Activated B cell treated with CpG ODN at 0.5 μM for 24 hours (primary cell): ENCODE data around the gene PRRX1. TPM values are rescaled to one million over a fixed set of nuclear protein-coding genes. Genes with fewer than 3 reads are reported as not detected.

Source experiments
- ATAC-seq: fragments of 200-7000 bp; cut with Tn5 transposase; one replicate; pipeline ENCODE4 v1.10.0; 2021; ENCODE audit warnings: low read depth, mild to moderate bottlenecking, moderate library complexity
- CTCF ChIA-PET: fragments of 350-600 bp; sonication (Branson Sonifier 250); formaldehyde crosslinking; loops from one replicate; lab custom pipeline; 2021; ENCODE audit warnings: antibody characterized with exemption; lab: Charles Lee
- POLR2A ChIA-PET: fragments of 350-600 bp; sonication (Branson Sonifier 250); formaldehyde crosslinking; loops from one replicate; lab custom pipeline; 2021; ENCODE audit warnings: antibody characterized with exemption; lab: Charles Lee
- DNase-seq: peaks from one replicate; pipeline ENCODE4 v3.0.0; 2022
- H3K27ac Mint-ChIP-seq: one replicate; pipeline ENCODE4 v1.8.0; 2020; ENCODE audit warnings: mixed read lengths
- H3K27me3 Mint-ChIP-seq: one replicate; pipeline ENCODE4 v1.8.0; 2021; ENCODE audit warnings: mixed read lengths
- H3K36me3 Mint-ChIP-seq: one replicate; pipeline ENCODE4 v1.8.0; 2021; ENCODE audit warnings: low read depth, mixed read lengths
- H3K4me1 Mint-ChIP-seq: one replicate; pipeline ENCODE4 v1.8.0; 2021; ENCODE audit warnings: mixed read lengths
- H3K4me3 Mint-ChIP-seq: one replicate; pipeline ENCODE4 v1.8.0; 2020; ENCODE audit warnings: mild to moderate bottlenecking, mixed read lengths
- H3K9me3 Mint-ChIP-seq: one replicate; pipeline ENCODE4 v1.8.0; 2020; ENCODE audit warnings: mixed read lengths
- intact Hi-C: fragments of 100-400 bp; cut with micrococcal nuclease; formaldehyde crosslinking; loops from one replicate; pipeline ENCODE4 v1.15.1; 2024
- total RNA-seq: library from RNA; stranded (reverse); gene quantifications from 2 replicates; pipeline ENCODE4 v1.2.3, GENCODE V29; 2022
- TF ChIP-seq, protein P1 (sequence below): fragments of 200-600 bp; IDR thresholded peaks from one replicate; pipeline ENCODE4 v1.8.0; 2022; ENCODE audit warnings: antibody characterized with exemption, mild to moderate bottlenecking

The PRRX1 gene
- total RNA-seq, 1 donor from 2014 or later: not detected

DNA sequence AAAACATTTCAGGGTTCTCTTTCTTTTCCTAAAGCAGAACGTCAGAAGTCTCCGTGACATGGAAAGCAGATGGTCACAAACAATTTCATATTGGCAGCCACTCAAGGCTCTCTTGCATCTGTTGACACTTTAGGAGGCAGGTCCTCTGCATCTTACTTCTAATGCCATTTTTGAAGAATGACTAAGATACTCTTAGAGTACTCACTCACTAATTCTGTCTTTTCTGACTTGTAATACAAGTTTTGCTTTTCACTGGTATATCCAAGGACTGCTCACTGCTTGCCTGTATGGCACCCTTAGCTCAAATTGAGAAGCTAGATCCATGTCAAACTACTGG lies 68.3 kb downstream of the PRRX1 start:
- TF ChIP-seq, protein P1, sequence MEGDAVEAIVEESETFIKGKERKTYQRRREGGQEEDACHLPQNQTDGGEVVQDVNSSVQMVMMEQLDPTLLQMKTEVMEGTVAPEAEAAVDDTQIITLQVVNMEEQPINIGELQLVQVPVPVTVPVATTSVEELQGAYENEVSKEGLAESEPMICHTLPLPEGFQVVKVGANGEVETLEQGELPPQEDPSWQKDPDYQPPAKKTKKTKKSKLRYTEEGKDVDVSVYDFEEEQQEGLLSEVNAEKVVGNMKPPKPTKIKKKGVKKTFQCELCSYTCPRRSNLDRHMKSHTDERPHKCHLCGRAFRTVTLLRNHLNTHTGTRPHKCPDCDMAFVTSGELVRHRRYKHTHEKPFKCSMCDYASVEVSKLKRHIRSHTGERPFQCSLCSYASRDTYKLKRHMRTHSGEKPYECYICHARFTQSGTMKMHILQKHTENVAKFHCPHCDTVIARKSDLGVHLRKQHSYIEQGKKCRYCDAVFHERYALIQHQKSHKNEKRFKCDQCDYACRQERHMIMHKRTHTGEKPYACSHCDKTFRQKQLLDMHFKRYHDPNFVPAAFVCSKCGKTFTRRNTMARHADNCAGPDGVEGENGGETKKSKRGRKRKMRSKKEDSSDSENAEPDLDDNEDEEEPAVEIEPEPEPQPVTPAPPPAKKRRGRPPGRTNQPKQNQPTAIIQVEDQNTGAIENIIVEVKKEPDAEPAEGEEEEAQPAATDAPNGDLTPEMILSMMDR: no peak
- no peaks in the 10 kb centered on the region for H3K9me3 Mint-ChIP-seq
- peaks cover 8% of the 10 kb centered on the region for H3K27me3 Mint-ChIP-seq
- intact Hi-C loops: no loop called here
- no peak overlapping the region for H3K4me3 Mint-ChIP-seq
- ChIA-PET POLR2A (no interaction called here), CTCF (no interaction called here)
- H3K27ac Mint-ChIP-seq: no peak overlapping the region
- H3K36me3 Mint-ChIP-seq: no peaks in the 10 kb centered on the region
- no peak for ATAC-seq
- H3K4me1 Mint-ChIP-seq: no peaks in the 10 kb centered on the region
- DNase-seq: no peak

DNA sequence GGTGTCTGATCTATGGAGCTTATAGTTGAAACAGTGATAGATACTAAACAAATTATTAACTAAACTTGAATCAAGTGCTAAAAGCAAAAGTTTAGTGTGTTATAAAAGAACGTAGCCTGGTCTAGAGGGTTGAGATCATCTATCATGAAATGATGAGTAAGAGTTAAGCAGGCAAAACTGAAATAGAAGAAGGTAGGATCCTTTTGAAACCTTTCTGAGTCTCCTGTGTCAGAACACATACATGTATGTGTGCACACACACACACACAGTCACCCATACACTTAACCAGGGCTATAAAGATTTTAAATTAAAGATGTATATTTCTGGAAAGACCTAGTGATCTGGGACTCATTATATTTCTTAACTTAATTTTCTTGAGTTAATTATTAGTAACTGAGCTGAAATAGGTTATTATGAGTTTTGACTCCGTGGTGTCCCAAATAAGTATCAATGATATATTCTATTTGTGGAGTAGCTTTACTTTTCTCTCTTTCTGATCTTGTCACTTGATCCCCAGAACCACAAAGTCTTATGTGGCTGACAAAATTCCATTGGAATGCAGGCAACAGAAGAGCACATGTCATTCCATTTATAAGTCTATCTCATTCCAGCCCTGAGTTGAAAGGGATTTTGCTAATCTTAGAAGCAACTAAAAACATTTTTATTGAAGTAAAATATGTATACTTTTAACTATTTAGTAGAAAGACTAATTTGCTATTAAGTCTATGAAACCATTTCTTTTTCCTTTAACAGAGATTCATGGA lies 70.7 kb downstream of the PRRX1 start:
- Mint-ChIP-seq H3K36me3 (no peaks in the 10 kb centered on the region), H3K27ac (no peak overlapping the region), H3K4me1 (no peaks in the 10 kb centered on the region), H3K27me3 (peaks cover 15% of the 10 kb centered on the region), H3K4me3 (no peak overlapping the region), H3K9me3 (no peaks in the 10 kb centered on the region)
- no peak for ATAC-seq
- no peak for DNase-seq
- ChIA-PET CTCF (no interaction called here), POLR2A (no interaction called here)
- TF ChIP-seq, protein P1: no peak
- intact Hi-C loops: no loop called here

DNA sequence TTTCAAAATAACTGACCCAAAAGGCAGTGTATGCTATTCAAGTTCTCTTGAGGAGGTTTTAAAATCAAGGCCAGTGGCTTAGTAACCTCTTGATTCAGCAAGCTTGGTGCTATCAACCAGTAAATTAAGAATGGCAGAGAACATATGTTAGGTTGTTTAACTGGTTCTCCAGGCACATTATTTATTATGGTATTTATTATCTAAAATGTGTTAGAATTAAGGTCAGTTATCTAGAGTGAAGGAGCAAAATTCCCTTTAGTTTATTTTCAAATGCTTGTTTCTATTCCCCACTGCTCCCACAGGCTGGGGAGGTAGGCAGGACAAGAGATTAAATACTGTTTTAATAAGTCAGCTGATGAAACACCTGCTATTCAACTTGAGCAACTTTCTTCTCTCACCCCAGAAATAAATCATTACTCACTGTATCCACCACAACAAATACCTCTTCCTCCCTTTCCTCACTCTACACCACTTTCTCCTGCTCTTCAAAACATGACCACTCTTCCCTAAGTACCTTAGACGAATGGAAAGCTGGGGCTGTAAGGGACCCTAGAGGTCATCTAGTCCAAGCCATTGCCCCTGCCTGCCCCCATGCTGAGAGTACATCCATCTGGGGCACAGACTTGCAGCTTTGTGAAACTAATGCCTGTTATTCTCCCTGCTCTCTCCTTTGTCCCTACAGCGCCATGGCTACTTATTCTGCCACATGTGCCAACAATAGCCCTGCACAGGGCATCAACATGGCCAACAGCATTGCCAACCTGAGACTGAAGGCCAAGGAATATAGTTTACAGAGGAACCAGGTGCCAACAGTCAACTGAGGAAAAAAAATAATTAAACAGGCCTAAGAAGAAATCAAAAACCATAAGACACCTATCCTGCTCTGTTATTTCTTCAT lies 71.7 kb downstream of the PRRX1 start:
- ChIA-PET CTCF (no interaction called here), POLR2A (no interaction called here)
- Mint-ChIP-seq H3K27me3 (peaks cover 15% of the 10 kb centered on the region), H3K36me3 (no peaks in the 10 kb centered on the region), H3K27ac (no peak overlapping the region), H3K9me3 (no peaks in the 10 kb centered on the region), H3K4me1 (no peaks in the 10 kb centered on the region), H3K4me3 (no peak overlapping the region)
- ATAC-seq (no peak), DNase-seq (no peak)
- intact Hi-C loops: no loop called here
- TF ChIP-seq, protein P1: no peak

DNA sequence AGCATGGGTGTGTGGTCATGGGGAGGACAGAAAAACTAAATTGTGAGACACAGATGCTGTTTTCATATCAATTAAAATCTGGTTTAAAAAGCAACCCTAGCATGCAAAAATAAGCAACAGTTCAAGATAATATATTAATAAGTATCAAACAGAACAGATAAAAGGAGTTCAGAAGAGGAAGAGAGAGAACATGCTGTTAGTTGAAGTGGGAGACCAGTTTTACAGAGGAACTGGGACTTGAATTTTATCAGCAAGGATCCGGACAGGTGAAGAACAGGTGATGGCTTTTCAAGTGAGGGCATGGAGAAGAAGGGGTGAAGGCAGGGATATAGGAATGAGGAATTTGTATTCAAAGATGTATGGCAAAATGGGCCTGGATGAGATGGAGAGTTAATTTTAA lies 75.9 kb downstream of the PRRX1 start:
- ChIA-PET POLR2A (no interaction called here), CTCF (no interaction called here)
- ATAC-seq (no peak), DNase-seq (no peak)
- intact Hi-C loops: no loop called here
- Mint-ChIP-seq H3K36me3 (no peaks in the 10 kb centered on the region), H3K27ac (no peak overlapping the region), H3K27me3 (peaks cover 13% of the 10 kb centered on the region), H3K9me3 (peaks cover 8% of the 10 kb centered on the region), H3K4me3 (no peak overlapping the region), H3K4me1 (no peaks in the 10 kb centered on the region)
- TF ChIP-seq, protein P1: no peak

DNA sequence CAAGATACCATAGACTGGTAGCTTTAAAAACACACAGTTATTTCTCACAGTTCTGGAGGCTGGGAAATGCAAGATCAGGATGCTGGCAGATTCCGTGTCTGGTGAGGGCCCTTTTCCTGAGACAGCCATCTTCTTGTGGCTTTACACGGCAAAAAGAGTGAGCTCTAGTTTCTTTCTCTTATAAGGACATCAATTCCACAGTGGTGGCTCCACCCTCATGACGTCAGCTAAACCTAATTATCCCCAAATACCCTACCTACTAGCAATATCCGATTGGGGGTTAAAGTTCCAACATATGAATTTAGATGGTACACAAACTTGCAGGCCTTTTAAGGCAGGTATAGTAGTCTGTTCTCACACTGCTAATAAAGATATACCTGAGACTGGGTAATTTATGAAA lies 77.7 kb downstream of the PRRX1 start:
- no peak overlapping the region for H3K27ac Mint-ChIP-seq
- TF ChIP-seq, protein P1: no peak
- H3K4me3 Mint-ChIP-seq: no peak overlapping the region
- no peaks in the 10 kb centered on the region for H3K36me3 Mint-ChIP-seq
- DNase-seq (no peak), ATAC-seq (no peak)
- POLR2A ChIA-PET: no interaction called here
- peaks cover 8% of the 10 kb centered on the region for H3K9me3 Mint-ChIP-seq
- CTCF ChIA-PET: no interaction called here
- intact Hi-C loops: no loop called here
- no peaks in the 10 kb centered on the region for H3K4me1 Mint-ChIP-seq
- H3K27me3 Mint-ChIP-seq: peaks cover 9% of the 10 kb centered on the region
